ENCODE results near the gene MALT1.

- TF ChIP-seq CTCF (IDR thresholded peaks at IDR 0.05) (no peak), POLR2A (IDR thresholded peaks at IDR 0.05) (no peak)
These were observed 13.8 kb upstream of the MALT1 start for GRCh38 chr18:58657494-58657893.
